ENCODE results near the gene MTHFR.
A peak's percentile ranks its signal among the peaks of the same experiment; 100 is the strongest.
"Not testable (repeated sequence)": the region's sequence is repeated elsewhere in the genome, so short reads cannot be mapped to it uniquely, and the experiment has no call there.

The MTHFR gene

DNA sequence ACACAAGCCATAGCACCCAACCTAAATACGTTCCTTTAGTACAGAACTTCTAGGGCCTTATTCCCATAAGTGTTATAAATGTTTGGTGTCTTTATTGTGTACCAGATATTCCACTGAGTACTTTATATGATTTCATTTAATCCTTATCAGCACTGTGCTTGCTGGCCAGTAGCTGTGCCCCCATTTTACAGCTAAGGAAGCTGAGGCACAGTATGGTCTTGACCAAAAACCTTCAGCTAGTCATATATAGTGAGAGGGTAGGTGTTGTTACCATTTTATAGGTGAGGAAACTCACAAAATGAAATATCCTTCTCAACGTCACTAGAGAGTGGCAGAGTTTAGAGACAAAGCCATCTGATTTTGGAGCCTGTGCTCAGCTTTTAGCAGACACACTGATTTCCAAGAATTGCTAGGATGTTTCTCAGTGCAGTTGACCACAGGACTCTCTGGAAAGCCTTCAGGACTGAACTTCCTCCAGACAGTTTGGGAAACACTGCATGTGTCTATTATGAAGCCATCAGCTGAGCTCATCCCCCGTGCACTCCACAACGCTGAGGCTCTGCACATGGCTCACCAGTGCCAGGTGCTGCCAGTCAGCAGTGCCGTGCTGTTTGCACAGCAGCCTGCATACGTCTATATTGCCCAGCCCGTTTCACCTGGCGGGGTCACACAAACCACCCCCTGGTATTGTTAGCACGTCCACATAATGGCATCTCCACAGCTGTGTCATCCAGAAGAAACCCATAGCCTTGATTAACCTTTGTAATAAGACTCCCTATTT, 26.4 kb upstream of the MTHFR start:
- no peak for DNase-seq

DNA sequence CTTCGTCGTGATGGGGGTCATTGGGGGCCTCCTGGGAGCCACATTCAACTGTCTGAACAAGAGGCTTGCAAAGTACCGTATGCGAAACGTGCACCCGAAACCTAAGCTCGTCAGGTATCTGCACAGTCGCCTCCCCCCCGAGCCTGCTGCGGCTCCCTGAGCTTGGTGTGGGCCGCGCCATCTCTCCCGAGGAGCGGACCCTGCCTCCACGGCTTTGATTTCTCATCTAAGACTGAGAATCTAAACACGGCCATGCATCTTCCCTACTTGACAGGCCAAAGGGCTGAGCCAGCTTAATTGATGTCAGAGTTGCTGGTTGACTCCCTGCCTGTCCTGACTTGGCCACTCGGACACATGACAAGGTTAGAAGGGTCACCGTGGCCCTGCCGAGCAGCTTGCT, 22.7 kb upstream of the MTHFR start:
- DNase-seq, result no peak

DNA sequence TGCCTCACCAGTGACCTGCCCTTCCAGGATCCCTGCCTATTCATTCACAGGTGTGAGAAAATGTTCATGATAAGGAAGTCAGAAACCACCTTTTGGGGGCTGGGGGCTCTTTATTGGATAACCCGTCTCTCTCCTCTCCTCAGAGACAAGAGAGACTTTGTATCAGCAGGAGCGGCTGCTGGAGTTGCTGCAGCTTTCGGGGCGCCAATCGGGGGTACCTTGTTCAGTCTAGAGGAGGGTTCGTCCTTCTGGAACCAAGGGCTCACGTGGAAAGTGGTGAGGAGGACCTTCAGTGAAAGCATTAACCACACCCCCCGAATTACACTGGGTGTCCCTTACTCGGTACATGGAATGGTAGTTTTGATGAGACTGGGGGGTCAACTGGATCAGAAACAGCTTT, 21.2 kb upstream of the MTHFR start:
- no peak for DNase-seq

DNA sequence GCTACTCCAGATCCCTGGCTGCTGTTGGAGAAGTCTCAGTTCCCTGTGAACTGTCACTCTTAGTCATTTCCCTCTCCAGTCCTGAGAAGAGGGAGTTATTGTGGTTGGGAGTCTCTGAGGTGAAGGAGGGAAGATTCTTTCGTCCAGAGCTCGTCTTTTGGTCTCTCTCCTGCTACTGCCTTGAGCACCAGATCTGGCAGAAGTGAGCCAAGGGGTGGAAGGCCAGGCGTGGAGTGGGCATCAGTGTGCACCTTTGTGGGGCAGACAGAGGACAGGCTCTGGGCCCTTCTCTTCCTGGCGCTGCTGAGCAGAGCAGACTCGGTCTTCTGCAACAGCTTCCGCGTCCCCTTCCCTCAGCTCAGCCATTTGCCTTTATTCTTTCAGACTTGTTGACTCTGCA, 19.4 kb upstream of the MTHFR start:
- DNase-seq, result no peak

DNA sequence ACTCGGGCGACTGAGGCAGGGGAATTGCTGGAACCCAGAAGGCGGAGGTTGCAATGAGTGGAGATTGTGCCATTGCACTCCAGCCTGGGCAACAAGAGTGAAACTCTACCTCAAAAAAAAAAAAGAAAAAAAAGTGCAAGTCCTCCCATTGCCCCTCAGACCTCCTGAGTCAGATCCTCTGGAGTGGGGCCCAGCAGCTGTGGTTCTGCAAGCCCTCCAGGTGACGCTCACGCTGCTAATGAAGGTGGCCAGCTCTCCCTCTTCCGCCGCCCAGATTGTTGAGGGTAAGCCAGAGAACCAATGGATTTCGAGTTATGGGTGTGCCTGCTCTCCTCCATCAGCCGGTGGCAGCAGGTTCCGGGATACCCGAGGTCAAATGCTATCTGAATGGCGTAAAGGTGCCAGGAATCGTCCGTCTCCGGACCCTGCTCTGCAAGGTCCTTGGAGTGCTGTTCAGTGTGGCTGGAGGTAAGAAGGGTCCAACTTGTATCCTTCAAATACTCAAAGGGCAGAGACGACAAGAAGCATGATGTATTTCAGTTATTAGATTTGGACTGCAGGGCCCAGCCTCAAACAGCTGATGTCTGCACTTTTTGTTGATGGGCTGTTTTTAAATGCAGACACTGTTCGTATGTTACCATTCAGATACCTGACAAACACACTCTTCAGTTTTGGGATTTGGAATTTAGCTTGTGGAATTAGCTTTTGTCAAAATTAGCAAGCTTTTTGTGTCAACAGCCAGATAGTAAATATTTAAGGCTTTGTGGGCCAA, 17.8 kb upstream of the MTHFR start:
- no peak for DNase-seq

DNA sequence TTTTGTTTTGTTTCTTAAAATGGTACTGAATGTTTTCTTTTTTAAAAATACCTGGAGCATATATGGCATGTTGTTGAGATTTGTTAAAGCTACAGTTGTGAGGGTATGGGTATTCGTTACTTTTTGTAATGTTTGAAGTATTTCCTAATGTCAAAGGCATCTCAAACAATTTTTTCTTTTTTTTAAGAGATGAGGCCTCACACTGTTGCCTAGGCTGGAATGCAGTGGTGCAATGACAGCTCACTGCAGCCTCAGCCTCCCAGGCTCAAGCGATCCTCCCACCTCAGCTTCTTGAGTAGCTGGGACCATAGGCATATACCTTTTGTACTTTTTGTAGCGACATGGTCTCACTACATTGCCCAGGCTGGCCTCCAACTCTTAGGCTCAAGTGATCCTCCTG, 16.3 kb upstream of the MTHFR start:
- no peak for DNase-seq

DNA sequence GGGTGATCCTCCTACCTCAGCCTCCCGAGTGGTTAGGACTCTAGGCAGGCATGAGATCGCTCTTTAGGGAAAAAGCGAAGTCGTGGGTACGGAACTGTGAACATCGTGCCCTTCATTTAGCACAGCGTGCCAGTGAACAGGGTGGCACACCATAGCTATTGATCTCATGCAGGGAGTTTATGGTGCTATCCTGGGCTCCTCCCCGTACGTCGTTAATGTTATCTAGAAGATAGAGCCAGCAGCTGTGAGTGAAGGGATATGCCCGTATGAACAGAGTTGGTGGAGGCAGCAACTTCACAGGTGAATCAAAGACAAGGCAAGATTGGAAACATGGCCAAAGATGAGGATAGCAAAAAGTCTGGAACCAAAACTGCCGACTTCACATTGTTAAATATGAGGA, 11.4 kb upstream of the MTHFR start:
- no peak for DNase-seq

DNA sequence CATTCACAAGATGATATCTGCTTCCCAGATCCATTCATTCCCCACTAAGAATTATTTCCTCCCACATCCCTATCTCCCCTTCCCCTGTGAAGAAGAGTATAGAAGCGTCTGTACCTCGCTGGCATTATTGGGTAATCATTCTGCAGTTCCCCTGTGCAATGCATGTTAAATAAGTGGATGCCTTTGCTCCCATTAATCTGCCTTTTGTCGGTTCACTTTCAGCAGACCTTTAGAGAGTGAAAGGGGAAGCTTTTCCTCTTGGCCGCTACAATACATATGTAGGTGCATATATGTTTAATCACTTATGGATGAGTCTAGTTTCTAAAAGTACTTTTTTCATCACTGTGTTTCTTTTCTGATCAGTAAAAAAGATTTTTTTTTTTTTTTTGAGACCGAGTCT, 7.3 kb upstream of the MTHFR start:
- no peak for DNase-seq

DNA sequence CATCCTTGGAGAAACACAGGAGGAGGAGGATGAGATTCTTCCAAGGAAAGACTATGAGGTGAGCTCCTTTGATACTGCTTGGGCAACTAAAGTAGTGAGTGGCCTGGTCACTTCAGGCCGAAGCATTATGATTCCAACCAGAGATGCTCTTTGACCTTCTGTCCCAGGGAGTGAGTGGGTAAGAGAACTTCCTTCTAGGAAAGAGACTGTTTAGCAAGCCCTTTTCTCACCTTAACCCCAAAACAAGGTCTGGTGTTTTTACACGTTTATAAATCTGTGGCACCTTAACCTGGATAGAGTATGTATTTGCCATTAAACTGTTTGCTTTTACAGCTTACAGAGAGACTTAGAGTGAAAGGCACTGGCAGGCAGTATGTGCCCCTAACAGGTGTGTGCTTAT, 1.4 kb upstream of the MTHFR start:
- DNase-seq, result no peak

DNA sequence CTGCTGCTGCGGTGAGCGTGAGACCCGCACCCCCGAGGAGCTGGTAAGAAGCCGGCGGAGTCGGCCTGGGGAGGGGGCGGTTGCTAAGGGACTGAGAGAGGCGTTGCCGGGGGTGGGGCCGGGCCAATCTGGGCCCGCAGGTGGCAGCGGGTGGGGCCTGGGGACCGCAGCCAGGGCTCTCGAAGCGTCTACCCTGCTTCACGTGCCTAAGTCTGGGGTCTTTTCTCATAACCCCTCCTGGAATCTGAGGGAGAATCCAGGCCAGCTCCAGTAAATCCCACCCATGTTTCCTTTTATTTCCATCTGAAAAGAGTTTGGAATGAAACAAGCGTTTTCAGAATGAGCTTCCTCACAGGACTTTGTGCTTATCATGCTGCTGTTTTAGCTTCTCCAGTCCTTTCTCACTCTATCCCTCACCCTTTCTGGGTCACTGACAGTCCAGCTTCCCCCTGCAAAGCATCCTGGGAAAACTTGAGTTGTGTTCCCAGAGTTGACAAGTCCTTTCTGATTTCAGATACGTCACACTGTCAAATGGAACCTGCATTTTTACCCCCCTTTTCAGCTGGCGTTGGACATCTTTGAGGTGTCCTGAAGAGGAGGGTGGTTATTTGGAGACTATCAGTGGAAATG, 658 bp upstream of the MTHFR start:
- no peak for DNase-seq

DNA sequence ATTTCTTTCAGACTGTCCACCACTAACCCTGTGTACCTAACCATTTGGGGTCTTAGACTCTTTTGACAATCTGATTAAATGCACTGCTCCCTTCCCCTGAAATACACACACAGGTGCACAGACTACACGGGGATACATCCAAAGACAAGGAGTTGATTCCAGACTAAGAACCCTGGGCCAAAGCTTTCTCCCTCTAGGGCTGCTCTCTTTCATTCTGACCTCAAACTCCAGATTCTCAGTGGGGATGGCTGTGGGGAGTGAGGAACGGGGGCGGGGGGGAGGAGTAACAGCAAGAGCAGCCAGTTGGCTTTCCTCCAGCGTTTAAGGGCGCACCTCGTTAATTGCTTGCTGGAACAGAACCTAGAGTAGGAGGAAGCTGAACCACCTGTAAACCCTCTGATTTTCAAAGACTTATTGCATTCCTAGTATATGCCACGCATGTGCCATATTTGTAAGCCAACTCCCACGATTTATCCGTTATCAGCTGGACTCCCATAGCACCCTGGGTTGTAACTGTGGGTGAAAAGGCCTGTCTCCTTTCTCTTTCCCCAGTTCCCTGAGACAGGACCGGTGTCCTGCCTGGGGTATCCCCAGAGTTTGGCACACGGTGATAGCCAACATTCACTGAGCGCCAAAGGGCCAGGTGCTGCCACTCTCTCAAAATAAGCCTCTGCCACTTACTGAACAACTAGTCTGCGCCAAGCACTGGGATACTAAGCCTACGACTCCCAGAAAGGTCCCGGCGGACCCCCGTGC, 920 bp downstream of the MTHFR start:
- no peak for DNase-seq

DNA sequence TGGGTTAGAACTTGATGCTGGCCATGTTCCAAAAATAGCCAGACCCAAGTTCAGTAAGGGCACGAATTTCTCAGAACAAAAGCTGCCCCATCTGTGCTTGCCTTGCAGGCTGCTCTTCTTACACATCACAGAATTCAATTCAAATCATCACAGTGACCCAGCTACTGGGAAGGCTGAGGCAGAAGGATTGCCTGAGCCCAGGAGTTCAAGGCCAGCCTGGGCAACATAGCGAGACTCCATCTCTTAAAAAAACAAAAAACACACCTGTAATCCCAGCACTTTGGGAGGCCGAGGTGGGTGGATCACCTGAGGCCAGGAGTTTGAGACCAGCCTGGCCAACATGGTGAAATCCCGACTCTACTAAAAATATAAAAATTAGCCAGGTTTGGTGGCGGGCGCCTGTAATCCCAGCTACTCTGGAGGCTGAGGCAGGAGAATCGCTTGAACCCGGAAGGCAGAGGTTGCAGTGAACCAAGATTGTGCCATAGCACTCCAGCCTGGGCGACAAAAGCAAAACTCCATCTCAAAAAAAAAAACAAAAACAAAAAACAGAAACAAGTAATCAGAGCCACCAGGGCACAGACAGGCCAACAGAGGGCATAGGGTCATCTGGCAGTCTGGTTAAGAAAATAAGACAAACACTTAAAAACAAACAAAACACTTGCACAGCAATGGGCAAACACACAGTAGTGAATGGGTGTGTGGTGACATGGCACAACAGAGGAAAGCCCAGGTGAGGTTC, 1.7 kb downstream of the MTHFR start:
- not testable (repeated sequence) for DNase-seq

DNA sequence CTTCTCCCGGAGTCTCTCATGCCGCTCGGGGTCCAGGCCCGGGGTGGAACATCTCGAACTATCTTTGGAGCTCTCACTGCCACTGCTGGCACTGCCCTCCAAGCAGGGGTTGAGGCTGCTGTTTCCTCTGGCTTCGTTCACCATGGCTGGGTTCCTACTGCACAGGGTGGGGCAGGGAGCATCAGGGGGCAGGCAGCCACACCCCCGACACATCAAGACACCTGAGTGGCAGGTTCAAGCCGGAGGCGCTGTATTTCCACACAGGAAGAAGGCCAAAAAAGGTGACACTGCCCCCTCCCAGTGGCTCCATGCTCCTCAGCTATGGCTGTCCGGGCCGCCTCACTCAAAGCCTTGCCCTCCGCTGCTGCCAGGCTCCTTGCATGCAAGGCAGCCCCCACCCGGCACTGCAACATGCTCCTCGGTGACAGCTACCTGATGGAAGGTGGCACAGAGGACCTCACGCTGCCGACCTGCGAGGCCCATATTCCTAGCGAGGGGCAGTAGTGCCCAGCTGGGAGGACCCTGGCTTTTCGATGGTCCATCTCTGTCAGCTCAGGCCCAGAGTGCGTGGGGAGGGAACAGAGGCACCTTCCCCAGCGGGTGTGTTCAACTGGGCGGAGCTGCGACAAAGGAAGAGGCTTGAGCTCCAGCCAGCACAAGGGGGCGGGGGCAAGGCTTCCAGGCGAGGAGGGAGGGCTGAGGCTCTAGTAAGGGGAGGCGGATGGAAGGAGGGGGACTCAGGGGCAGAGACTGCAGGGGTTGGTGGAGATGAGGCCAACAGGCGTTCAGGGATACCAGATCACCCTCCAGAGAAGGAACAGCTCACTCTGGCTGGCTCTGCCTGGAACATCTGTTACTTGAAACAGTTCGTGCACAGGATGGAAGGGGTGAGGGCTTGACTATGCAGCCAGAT, 2.5 kb downstream of the MTHFR start:
- peak; percentile 99 for DNase-seq

DNA sequence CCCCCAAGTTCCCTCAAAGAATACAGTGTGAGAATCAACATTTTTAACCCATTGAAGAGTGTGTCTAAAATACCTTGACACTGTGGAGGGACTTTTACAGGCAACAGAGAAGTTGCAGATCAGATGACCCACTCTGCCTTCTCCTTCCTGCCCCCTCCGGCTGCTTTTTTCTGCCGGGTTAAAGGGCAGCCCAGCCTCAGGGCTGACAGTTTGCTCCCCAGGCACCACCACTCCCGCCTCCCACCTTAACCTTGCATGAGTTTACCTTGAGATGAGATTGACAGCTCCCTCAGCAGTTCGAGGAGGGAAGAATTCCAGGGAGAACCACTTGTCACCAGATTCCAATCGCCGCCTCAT, 3.2 kb downstream of the MTHFR start:
- DNase-seq, result peak; percentile 81

DNA sequence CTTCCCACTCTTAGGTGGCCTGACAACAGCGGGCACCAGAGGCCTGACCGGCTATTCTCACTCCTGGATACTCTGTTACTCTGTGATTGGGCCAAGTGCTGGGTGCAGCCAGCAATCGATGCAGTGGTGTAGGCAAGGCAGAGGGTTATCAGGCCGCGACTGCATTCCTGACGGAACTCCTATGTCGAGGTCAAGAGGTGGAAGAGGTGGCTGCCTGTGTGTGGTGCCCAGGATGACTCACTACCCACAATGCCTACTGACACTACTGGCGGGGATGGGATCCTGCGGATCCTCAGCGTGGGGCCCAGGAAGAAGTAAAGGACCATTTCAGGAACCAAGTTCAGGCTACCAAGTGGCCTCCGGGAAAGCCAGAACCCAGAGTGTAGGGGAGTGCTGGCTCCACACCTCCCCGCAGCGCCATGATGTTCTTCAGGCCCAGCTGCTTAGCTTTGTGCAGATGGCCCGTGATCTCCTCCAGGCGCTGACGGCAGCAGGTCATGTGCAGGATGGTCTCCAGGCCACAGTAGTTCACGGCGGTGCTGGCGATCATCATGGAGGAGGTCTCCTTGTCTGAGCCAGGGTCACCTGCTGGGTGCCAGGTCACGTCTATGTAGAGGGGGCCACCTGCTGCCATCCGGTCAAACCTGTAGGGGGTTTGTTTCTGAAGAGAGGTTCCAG, 4.9 kb downstream of the MTHFR start:
- no peak for DNase-seq

DNA sequence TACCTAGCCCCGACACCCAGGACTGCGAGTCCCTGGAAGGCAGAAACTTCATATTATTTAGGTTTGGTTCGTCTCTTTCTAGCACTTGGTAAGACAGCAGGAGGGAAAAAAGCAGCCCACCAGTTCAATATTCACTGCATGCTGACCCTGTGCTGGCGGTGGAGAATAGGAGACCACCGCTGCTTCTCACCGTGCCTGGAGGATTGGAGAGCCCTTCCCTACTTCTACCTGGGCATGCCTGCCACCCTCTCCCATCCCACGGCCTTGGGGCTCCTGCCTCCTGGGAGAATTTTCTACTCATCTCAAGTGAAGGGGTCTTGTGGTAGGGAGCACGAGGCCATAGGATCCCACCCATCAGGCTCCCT, 5.4 kb downstream of the MTHFR start:
- DNase-seq, result no peak

DNA sequence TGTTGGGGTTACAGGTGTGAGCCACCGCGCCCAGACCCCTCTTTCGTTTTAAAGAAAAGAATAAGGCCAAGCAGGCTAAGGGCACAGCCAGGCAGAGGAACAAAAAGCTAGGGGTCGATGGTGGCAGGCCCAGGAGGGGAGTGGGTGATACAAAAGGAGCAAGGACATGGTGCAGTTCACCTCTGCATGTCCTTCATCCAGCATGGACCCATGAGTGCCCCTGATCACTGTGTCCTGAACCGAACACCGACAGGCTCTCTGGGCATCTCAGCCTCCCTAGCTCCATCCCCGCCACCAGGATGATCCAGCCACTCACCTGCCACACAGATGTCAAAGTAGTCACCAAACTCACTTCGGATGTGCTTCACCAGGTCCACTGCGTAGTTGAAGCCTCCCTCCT, 5.9 kb downstream of the MTHFR start:
- DNase-seq, result no peak

DNA sequence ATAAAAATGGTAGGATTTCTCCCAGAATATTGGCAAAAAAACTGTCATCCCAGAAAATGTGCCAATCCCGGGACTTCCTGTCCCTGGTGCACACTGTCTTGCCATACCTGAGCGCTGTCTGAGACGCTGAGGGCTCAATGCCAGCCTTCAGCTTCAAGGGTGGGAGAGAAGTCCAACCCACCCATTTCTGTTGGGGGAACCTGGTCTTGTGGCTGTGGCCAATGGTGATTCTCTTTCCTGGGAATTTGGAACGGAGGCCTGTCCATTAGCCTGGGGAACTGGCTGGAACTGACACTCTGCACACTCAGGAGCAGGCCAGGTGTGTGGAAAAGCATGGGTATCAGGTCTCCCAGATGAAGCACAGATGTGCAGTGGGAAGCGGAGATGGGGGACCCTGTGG, 6.7 kb downstream of the MTHFR start:
- no peak for DNase-seq

DNA sequence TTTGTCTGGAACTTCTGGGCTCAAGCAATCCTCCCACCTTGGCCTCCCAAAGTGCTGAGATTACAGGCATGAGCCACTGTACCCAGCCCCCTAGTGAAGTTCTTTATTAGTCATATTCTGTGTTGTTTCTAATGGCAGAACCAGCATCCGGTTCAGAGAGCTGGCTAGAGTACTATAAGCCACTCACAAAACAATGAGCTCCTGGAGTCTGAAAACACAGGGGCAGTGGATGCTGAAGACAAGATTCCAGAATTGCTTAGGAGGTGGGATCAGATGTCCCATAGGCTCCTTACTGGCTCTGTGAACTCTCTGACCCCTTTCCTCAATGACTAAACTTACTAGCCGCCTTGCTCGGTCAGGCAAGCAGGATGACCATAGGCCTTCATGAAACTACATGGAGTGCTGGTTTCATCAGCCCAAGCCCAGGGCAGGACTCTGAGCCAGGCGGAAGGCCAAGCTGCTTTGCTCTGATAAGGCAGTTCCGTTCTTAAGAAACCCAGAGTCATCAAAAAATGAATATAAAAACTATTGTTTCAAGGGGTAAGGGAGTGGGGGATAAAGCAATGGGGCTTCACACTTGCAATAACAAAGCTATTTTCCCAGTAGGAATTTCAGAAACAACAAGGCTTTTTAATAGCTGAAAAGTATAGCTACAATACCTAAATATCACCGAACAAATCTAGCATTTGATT, 8.1 kb downstream of the MTHFR start:
- DNase-seq, result no peak

DNA sequence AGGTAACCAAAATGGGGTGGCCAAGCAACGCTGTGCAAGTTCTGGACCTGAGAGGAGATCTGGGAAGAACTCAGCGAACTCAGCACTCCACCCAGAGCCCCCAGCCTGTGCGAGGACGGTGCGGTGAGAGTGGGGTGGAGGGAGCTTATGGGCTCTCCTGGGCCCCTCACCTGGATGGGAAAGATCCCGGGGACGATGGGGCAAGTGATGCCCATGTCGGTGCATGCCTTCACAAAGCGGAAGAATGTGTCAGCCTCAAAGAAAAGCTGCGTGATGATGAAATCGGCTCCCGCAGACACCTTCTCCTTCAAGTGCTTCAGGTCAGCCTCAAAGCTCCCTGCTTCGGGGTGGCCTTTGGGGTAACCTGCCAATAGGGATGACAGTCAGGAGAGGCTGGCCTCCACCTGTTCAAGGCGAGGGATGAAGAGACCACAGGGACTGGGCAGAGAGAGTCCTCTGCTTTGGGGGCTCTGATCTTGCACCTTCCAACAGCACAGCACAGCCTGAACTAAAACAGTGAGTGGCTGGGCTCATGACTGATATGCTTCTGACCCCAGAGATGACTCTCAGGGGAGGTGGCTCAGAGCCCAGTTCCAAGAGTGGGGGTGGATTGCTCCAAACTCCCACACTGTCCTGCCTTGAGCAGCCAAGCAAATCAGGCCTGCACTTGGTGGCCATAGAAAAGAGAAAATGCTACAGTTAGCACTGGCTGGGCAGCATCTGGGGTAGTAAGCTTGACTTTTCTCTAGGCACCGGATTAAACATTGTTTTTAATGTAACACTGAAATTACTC, 9.5 kb downstream of the MTHFR start:
- DNase-seq, result no peak

Measured in islet precursor cell (in vitro differentiated cells).